KOPT-K1 (cell line): ENCODE measurements around the gene SEC31B.

Experiments
- H3K27ac ChIP-seq: fragments of 200-600 bp; sonication (generic); 2 replicates; pipeline ENCODE4 v1.5.1; 2016; ENCODE audit warnings: antibody characterized with exemption, mild to moderate bottlenecking, low read depth, low read length; ENCODE audit not compliant: poor library complexity, severe bottlenecking
- H3K36me3 ChIP-seq: fragments of 200-600 bp; sonication (generic); 2 replicates; pipeline ENCODE4 v1.5.1; 2017; ENCODE audit warnings: antibody characterized with exemption, mild to moderate bottlenecking, low read length, moderate library complexity; ENCODE audit not compliant: insufficient read depth
- H3K9me3 ChIP-seq: fragments of 200-600 bp; sonication (generic); 2 replicates; pipeline ENCODE4 v1.5.1; 2017; ENCODE audit warnings: antibody characterized with exemption, low read length, mild to moderate bottlenecking; ENCODE audit not compliant: insufficient read depth, poor library complexity, severe bottlenecking

Gene SEC31B

DNA sequence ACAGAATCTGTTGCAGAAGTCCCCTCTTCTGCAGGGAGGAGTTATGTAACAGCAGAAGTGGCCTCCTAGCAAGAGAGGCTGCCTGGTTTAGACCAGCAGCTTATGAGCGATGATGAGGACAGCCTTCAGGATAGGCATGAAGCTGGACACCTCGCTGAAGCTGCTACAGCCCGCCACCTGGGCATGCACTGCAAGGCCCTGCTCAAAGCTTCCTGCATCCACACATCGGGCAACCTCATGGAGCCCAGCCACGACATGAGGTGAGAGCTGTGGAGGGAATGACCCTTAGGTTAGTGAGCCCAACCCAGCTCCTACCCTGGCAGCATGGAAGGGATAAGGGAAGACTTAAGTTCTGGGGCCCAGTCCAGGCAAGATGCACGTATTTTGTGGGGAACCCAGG lies 32.1 kb downstream of the SEC31B start:
- peaks cover 98% of the 10 kb centered on the region for H3K36me3 ChIP-seq
- H3K9me3 ChIP-seq = no peaks in the 10 kb centered on the region
- H3K27ac ChIP-seq = no peak overlapping the region

DNA sequence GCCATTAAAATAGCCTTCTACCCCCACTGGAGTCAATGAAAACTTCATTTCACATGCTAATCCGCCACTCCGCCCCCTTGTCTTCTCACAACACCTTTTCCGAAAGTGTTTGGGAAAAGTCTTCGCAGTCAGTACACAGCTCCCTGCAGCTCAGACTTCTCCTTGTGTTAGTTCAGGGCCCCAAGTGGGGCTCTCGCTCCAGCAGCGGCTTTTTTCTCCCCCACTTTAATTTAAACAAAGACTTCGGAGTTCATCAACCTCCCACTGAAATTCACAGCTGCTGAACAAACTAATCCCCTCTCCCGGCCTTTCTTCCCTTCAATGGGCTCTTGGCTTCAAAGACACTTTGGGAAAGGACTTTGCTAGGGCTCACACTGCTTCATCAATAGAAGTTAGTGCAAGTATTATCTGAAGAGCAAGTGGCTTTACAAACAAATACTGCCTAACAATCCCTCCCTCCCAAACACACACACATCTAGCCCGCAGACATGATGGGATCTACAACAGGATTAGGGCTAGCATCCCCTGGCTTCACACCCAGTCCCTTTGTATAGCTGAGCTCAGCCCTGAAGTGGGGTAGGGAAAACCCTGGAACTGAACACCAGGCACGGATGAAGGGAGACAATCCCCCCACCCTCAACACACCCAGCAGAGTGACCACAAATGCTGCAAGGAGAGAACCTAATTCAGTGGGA lies 33.7 kb downstream of the SEC31B start:
- Histone ChIP-seq H3K36me3 (peaks cover 82% of the 10 kb centered on the region), H3K27ac (peak overlapping the region; percentile 13), H3K9me3 (no peaks in the 10 kb centered on the region)

DNA sequence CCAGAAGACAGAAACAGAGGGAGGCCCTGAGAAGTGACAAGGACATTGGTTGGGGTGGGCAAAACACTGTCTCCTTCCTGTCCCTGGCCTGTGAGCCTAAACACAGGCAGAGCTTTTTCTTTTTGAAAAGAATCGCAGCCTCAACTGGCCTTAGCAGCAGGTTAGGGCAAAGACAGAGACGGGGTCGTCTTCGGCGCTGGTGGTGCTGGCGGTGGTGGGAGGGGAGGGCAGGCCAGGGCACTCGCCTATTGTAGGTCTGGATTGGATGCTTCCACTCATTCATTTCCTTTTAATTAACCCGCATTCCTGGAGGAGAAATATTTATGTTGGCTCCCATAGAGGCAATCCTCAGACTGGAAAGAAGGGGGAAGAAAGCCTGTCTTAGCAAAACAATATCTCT lies 34.3 kb downstream of the SEC31B start:
- peak overlapping the region; percentile 27 for H3K27ac ChIP-seq
- H3K36me3 ChIP-seq = peaks cover 76% of the 10 kb centered on the region

DNA sequence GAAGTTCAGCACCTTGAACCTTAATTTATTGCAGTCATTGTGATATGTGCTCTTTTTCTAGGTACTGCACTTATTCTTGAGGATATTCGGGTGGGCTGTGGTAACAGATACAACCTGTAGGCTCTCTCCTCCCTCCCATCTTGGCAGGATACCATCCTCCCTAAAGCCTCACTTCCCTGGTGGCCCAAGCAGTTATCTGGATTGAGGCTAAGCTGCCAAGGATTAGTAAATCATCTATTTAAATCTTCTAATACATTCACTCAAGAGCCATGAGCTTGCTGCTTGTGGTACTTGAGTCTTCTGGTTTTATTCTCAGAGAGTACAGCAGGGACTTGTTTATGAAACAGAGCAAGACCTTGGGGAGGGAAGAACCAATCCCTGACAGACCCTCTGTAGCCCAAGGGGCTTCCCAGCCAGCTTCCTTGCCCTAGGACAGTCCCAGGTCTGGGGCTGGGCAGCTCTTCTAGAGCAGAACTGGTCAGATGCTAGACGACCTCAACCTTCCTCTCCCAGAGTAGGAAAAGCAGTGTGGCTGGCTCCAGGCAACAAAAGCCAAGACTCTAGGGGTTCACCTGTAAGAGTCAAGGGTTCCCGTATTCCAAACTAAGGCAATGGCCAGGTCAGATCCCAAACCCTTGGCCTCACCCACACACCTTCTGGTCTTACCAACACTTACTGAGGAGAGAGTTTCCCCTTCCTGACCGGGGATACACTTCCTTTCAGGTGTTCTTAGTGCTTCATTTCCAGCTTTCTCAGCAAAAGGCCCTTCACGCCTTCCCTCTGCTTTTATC lies 35.6 kb downstream of the SEC31B start:
- Histone ChIP-seq H3K9me3 (no peaks in the 10 kb centered on the region), H3K36me3 (peaks cover 63% of the 10 kb centered on the region), H3K27ac (peak overlapping the region; percentile 81)

More for the DNA sequence above, 34.3 kb downstream of the SEC31B start:
- no peaks in the 10 kb centered on the region for H3K9me3 ChIP-seq

DNA sequence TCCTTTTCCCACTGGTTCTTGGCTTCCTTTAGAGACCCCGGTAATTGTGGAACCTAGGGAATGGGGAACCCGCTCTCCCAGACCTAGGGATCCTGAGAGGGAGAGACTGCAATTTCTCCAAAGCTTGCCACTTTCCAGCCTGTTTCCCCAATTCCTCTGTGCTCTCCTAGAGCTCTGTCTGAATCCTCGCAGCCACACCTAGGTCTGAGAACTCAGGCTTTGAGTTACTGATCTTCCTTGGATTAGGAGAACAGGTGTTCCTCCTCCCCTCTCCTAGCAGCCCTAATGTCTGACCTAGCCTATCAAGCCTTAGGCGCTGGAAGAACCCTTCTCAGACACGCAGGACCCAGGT lies 36.9 kb downstream of the SEC31B start:
- Histone ChIP-seq H3K9me3 (no peaks in the 10 kb centered on the region), H3K27ac (peak overlapping the region; percentile 81), H3K36me3 (peaks cover 51% of the 10 kb centered on the region)

DNA sequence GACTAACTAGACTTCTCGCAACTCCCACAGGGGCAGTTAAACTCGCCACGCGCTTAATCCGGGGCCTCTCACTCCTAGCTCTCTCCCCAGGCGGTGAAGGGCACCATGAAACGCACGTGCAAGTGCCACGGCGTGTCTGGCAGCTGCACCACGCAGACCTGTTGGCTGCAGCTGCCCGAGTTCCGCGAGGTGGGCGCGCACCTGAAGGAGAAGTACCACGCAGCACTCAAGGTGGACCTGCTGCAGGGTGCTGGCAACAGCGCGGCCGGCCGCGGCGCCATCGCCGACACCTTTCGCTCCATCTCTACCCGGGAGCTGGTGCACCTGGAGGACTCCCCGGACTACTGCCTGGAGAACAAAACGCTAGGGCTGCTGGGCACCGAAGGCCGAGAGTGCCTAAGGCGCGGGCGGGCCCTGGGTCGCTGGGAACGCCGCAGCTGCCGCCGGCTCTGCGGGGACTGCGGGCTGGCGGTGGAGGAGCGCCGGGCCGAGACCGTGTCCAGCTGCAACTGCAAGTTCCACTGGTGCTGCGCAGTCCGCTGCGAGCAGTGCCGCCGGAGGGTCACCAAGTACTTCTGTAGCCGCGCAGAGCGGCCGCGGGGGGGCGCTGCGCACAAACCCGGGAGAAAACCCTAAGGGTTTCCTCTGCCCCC lies 37.4 kb downstream of the SEC31B start:
- H3K27ac ChIP-seq = peak overlapping the region; percentile 81
- no peaks in the 10 kb centered on the region for H3K9me3 ChIP-seq
- H3K36me3 ChIP-seq = peaks cover 46% of the 10 kb centered on the region

DNA sequence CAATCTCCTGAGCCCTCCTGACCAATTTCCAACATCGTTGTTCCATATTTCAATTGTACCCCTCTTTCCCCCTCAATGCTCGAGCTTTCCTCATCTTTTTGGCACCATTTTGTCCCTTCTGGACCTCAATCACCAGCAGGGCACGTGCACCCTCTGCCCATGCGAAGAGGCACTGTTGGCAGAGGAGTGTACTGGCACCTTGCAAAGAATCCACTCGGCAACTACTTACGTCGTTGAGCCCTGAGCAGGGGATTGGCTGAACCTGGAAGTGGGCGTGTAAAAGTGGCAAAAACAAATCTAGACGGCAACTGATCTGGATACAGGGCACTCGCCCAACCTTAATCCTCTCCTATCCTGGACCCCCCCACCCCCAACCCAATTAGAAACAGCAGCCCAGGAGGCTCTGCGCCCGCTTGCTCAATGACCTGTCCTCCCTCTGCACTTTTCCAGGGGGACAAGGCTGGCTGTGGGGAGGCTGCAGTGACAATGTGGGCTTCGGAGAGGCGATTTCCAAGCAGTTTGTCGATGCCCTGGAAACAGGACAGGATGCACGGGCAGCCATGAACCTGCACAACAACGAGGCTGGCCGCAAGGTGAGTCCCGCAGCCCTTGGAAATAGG lies 38.1 kb downstream of the SEC31B start:
- Histone ChIP-seq H3K36me3 (peaks cover 38% of the 10 kb centered on the region), H3K27ac (peak overlapping the region; percentile 81), H3K9me3 (no peaks in the 10 kb centered on the region)

DNA sequence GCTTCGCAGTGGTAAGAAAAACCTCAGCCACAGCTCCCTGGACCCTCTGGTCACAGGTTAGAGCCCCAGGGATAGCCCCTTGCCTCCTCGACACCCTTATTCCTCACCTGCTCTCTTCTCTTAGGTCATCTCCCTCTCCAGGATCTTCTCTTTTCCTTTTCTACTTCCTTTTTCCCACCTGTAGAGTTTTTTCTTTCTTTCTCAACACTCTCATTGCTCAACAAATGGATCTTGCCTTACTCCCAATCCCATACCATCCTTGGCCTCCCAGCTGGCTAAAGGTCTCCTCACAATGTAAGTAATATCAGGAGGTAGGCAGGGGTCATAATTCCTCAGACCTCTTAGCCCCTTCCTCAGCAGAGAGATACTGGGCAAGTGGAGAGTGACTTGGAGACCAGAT lies 39.7 kb downstream of the SEC31B start:
- H3K9me3 ChIP-seq = no peaks in the 10 kb centered on the region
- H3K27ac ChIP-seq = no peak overlapping the region
- H3K36me3 ChIP-seq = peaks cover 23% of the 10 kb centered on the region

DNA sequence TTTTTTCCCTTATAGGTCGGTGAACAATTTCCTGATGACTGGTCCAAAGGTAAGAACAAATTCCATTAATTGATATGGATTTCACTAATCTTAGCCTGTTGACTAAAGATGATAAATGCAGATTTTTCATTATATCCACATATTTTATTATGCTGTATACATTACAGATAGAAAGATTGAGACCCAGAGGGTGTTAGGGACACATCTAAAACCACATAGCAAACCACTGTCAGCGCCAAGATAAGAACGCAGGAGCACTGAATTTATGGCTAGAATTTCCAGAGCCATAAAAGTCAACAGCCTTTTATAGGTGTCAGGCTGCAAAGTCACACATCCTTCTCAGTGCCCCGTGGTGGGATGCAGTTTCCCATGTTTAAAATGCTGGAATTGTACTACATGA lies 40.6 kb downstream of the SEC31B start:
- Histone ChIP-seq H3K9me3 (no peaks in the 10 kb centered on the region), H3K27ac (no peak overlapping the region), H3K36me3 (peaks cover 13% of the 10 kb centered on the region)

DNA sequence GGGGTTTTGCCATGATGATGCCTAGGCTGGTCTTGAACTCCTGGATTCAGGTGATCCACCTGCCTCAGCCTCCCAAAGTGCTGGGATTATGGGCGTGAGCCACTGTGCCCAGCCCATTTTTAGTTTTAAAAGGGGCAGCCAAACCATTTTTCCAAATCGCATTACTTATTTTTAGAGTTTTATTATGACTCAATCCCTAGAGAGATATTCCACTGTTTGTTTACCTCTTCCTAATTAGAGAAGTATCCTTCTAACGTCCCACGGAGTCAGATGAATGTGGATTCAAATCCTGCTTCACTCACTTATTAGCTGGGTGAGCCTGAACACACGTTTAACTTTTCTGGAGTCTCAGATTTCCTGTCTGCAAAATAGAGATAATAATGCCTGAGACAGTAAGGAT lies 41.7 kb downstream of the SEC31B start:
- Histone ChIP-seq H3K36me3 (peaks cover 2% of the 10 kb centered on the region; the same call in 1 of the 2 replicates), H3K9me3 (no peaks in the 10 kb centered on the region)

DNA sequence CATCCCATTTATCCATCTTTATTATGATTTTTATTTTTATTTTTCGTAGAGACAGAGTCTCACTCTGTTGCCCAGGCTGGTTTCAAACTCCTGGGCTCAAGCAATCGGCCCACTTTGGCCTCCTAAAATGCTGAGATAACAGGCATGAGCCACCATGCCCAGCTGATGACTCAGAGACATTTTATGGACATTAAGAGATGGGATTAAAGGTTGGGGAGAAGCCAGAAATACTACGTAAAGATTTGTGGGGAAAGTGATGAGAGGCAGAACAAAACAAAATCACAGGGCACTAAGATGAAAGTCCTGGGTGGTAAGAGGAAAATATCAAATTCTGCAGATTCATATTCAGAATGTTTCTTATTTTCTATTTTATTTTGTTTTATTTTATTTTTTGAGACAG lies 49.3 kb downstream of the SEC31B start:
- Histone ChIP-seq H3K9me3 (no peaks in the 10 kb centered on the region), H3K36me3 (no peaks in the 10 kb centered on the region), H3K27ac (no peak overlapping the region)

More for the DNA sequence above, 41.7 kb downstream of the SEC31B start:
- H3K27ac ChIP-seq = no peak overlapping the region

DNA sequence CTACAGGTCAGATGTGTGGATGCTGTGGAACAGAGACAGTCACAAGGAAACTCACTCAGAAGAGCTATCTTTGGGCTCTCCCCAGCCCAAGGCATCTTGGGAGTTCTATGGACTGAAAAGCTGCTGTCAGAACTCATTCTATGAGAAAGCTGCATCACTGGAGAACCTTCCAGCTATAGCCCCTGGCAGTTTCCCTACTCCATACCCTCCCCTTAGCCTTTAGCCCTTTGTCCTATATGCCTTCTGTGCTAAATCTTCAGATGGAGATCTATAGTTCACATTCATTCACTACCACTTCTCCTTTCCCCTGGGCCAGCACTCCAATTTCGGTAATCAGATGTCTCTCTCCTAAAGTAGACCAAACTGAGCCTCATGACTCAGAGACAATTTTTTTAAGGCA lies 49.9 kb downstream of the SEC31B start:
- no peaks in the 10 kb centered on the region for H3K36me3 ChIP-seq
- no peak overlapping the region for H3K27ac ChIP-seq
- H3K9me3 ChIP-seq = no peaks in the 10 kb centered on the region

DNA sequence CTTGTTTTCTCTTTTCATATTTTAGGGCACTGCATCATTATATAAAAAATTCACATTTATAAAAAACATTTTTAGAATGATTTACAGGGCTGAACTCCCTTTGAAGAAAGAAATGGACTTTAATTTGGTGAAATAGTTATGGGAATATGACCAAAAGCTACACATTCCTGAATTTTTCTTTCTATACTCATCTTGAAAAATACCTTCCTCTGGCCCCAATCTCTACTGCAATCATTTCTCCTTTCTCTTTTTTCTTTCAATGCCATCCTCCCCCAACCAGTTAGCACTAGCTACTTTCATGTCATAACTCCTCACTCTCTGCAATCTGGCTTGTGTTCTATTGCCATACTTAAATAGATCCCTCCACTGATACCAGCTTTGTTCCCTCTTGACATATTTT lies 50.7 kb downstream of the SEC31B start:
- Histone ChIP-seq H3K27ac (no peak overlapping the region), H3K9me3 (no peaks in the 10 kb centered on the region), H3K36me3 (no peaks in the 10 kb centered on the region)

DNA sequence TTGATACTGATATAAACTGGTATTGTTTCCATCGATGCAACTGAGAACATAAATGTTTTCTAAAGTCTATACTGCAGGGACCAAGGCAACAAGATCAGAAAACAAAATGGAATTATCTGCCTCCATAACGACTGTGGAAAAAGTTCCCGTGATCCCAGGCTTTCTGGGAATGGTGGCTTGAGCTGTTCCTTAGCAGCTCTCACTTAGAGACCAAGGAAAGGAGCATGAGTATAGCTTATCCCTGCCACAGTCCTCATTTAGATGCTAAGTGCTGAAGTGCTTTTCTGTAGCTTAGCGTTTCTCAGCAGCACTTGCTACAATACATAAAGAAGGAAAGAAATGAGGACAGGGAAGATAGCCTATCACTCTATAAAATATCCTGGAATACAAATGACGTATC lies 51.3 kb downstream of the SEC31B start:
- Histone ChIP-seq H3K36me3 (no peaks in the 10 kb centered on the region), H3K27ac (no peak overlapping the region), H3K9me3 (no peaks in the 10 kb centered on the region)

DNA sequence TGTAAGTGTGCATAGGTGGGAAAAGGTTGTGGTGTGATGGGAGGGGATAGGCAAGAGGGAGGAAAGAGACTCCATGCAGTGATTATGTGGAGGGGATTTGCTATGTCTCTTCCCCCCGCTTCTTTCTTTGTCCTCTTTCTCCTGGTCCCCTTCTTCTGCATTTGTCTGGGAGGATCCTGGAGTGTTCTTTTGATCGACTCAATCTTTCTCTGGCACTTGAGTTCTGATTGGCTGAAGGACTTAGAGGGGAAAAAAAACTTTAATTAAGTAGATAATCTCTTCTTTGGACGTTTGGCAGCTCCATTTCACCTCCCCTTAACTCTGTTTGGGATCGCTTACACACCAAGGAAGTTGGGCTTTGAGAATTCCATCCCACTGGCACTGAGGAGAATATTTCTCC lies 57.0 kb downstream of the SEC31B start, which contains the start of gene WNT8B:
TSS of gene WNT8B (plus strand) at position 301 of the 400 bp plus-strand sequence. CDS start 160 bp downstream, outside the sequence.
- no peak within 1 kb of the TSS for H3K27ac ChIP-seq
- no peaks in the 10 kb centered on the region for H3K36me3 ChIP-seq
- no peaks in the 10 kb centered on the region for H3K9me3 ChIP-seq
